SK-N-MC (cell line): ENCODE data around the gene PTPRM.

Experiments used
- EZH2 ChIP-seq: fragments of 200-600 bp; sonication (generic); IDR thresholded peaks from one replicate; pipeline ENCODE4 v1.6.1; 2017; ENCODE audit warnings: antibody characterized with exemption
- FOXP2 ChIP-seq: optimal IDR thresholded peaks from 2 replicates; pipeline ENCODE3; 2011; ENCODE audit warnings: mild to moderate bottlenecking, moderate library complexity; ENCODE audit not compliant: insufficient read depth; ENCODE audit errors: extremely low read length, control extremely low read depth
- POLR2AphosphoS5 ChIP-seq: IDR thresholded peaks from 2 replicates; pipeline ENCODE4 v1.6.1; 2012; ENCODE audit warnings: mild to moderate bottlenecking, low read depth, low read length, borderline replicate concordance

GRCh38 chr18:7899078-7899477, 332.0 kb downstream of the PTPRM start:
- no peak for TF ChIP-seq POLR2AphosphoS5
- TF ChIP-seq EZH2, result no peak
- no peak for TF ChIP-seq FOXP2
